ENCODE results near the gene NFS1. TPM values are rescaled to one million over a fixed set of nuclear protein-coding genes. Genes with fewer than 3 reads are reported as not detected.

NFS1 gene
- total RNA-seq, 2 experiments from 2014 or later: 41.3 to 56.2 TPM

- peak overlapping the region; percentile 96 for H3K27ac ChIP-seq (ENCODE audit: low read depth, low read length, poor library complexity, severe bottlenecking)
- intact Hi-C loops (cut with micrococcal nuclease; ENCODE audit: unreplicated experiment): loop anchor here (5.0 kb wide), 2 partner anchors 82 to 208 kb away; partner anchors contain the start of genes CPNE1, RBM12 and SCAND1
- peaks cover 31% of the 10 kb centered on the region for H3K36me3 ChIP-seq (ENCODE audit: insufficient read depth, low read length)
- TF ChIP-seq CTCF (conservative IDR thresholded peaks at IDR 0.05; ENCODE audit: low read length): no peak
- TF ChIP-seq EZH2phosphoT487 (IDR thresholded peaks at IDR 0.05; ENCODE audit: borderline replicate concordance, low read depth, low read length): no peak
- POLR2A ChIA-PET: interaction anchor here (0.6 to 4.0 kb wide), 16 partner anchors 9 to 210 kb away, joined by 3 to 76 read pairs (median 5); partner anchors contain the start of genes PHF20, SCAND1 and SPAG4
- peak overlapping the region; percentile 96 for H3K4me2 ChIP-seq (ENCODE audit: low read length)
- peak overlapping the region; percentile 87 for H3K4me3 ChIP-seq (ENCODE audit: low read depth, low read length, poor library complexity, severe bottlenecking)
- peaks cover 34% of the 10 kb centered on the region for H3K4me1 ChIP-seq (ENCODE audit: insufficient read depth, low read length, poor library complexity, severe bottlenecking)
- H3K9me2 ChIP-seq (ENCODE audit: insufficient read depth, low read length): no peaks in the 10 kb centered on the region
- peak; percentile 26 for DNase-seq (ENCODE audit: low spot score)
- no TSS peak for BruUV-seq (replicated peaks)
- H2AFZ ChIP-seq (ENCODE audit: low read length): peak overlapping the region; percentile 56; the same call in 1 of the 2 replicates
- peaks cover 47% of the 10 kb centered on the region for H3K79me2 ChIP-seq (ENCODE audit: insufficient read depth, low read depth, low read length)
- no peaks in the 10 kb centered on the region for H3K9me3 ChIP-seq (ENCODE audit: low read length)
- CTCF ChIA-PET (ENCODE audit: unreplicated experiment): interaction anchor here (1.6 kb wide), 1 partner anchor 25 kb away, joined by 7 read pairs; no protein-coding TSS in a partner anchor
- peaks cover 20% of the 10 kb centered on the region for H4K20me1 ChIP-seq (ENCODE audit: insufficient read depth, low read length)
Observed at GRCh38 chr20:35743693-35744491, 44.7 kb upstream of the NFS1 start.

GRCh38 chr20:35742741-35743523 lies 43.8 kb upstream of the NFS1 start:
- peaks cover 56% of the 10 kb centered on the region for H3K79me2 ChIP-seq (ENCODE audit: insufficient read depth, low read depth, low read length)
- TSS peak; percentile 99 for BruUV-seq (replicated peaks)

More at GRCh38 chr20:35742741-35743523, 43.8 kb upstream of the NFS1 start:
- peak; percentile 87 for DNase-seq (ENCODE audit: low spot score)
- intact Hi-C loops (cut with micrococcal nuclease; ENCODE audit: unreplicated experiment): loop anchor here (1.0 to 5.0 kb wide), 4 partner anchors 25 to 209 kb away; partner anchors contain the start of genes CPNE1, PHF20, RBM12 and SCAND1
- H4K20me1 ChIP-seq (ENCODE audit: insufficient read depth, low read length): peaks cover 30% of the 10 kb centered on the region
- H3K36me3 ChIP-seq (ENCODE audit: insufficient read depth, low read length): peaks cover 40% of the 10 kb centered on the region
- H3K27ac ChIP-seq (ENCODE audit: low read depth, low read length, poor library complexity, severe bottlenecking): peak overlapping the region; percentile 96
- ChIA-PET CTCF (ENCODE audit: unreplicated experiment) (interaction anchor here (0.6 to 1.6 kb wide), 3 partner anchors 25 to 465 kb away, joined by 3 to 7 read pairs (median 5); no protein-coding TSS in a partner anchor), POLR2A (interaction anchor here (0.6 to 4.0 kb wide), 22 partner anchors 8 to 380 kb away, joined by 3 to 76 read pairs (median 4); partner anchors contain the start of genes PHF20, SCAND1 and SPAG4)
- H3K4me2 ChIP-seq (ENCODE audit: low read length): peak overlapping the region; percentile 96
- H3K9me3 ChIP-seq (ENCODE audit: low read length): no peaks in the 10 kb centered on the region
- H3K4me3 ChIP-seq (ENCODE audit: low read depth, low read length, poor library complexity, severe bottlenecking): peak overlapping the region; percentile 87
- peak overlapping the region; percentile 13; the same call in 1 of the 2 replicates for H2AFZ ChIP-seq (ENCODE audit: low read length)
- H3K4me1 ChIP-seq (ENCODE audit: insufficient read depth, low read length, poor library complexity, severe bottlenecking): peaks cover 42% of the 10 kb centered on the region
- no peaks in the 10 kb centered on the region for H3K9me2 ChIP-seq (ENCODE audit: insufficient read depth, low read length)
- TF ChIP-seq CTCF (conservative IDR thresholded peaks at IDR 0.05; ENCODE audit: low read length): no peak
- TF ChIP-seq EZH2phosphoT487 (IDR thresholded peaks at IDR 0.05; ENCODE audit: borderline replicate concordance, low read depth, low read length): no peak

Data from OCI-LY7 (cell line).